ENCODE measurements around the gene NCAM1.

GRCh38 chr11:113105592-113105991 is 144.4 kb downstream of the NCAM1 start:
- no peak for TF ChIP-seq POLR2A (IDR thresholded peaks at IDR 0.05)
- TF ChIP-seq, protein P1, sequence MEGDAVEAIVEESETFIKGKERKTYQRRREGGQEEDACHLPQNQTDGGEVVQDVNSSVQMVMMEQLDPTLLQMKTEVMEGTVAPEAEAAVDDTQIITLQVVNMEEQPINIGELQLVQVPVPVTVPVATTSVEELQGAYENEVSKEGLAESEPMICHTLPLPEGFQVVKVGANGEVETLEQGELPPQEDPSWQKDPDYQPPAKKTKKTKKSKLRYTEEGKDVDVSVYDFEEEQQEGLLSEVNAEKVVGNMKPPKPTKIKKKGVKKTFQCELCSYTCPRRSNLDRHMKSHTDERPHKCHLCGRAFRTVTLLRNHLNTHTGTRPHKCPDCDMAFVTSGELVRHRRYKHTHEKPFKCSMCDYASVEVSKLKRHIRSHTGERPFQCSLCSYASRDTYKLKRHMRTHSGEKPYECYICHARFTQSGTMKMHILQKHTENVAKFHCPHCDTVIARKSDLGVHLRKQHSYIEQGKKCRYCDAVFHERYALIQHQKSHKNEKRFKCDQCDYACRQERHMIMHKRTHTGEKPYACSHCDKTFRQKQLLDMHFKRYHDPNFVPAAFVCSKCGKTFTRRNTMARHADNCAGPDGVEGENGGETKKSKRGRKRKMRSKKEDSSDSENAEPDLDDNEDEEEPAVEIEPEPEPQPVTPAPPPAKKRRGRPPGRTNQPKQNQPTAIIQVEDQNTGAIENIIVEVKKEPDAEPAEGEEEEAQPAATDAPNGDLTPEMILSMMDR (IDR thresholded peaks at IDR 0.05), result no peak

Data from Peyer's patch (tissue), 4 donors.